HCT116 (cell line): ENCODE data around the gene LDLRAD4. TPM values are rescaled to one million over a fixed set of nuclear protein-coding genes. Genes with fewer than 3 reads are reported as not detected.

Experiments used
- ATAC-seq: fragments of 200-7000 bp; cut with Tn5 transposase; 2 replicates; pipeline ENCODE4 v1.9.1; 2020; ENCODE audit warnings: mild to moderate bottlenecking, moderate library complexity
- BruUV-seq: library from RNA; stranded (reverse); fragments of 400-500 nt; replicated peaks from 2 replicates; lab custom pipeline; 2021; lab: Mats Ljungman, UMichigan
- CTCF ChIA-PET: fragments of 300-600 bp; sonication (Branson Sonifier 250); formaldehyde crosslinking; loops from one replicate; lab custom pipeline; 2021; ENCODE audit warnings: antibody characterized with exemption; lab: Charles Lee
- POLR2A ChIA-PET: fragments of 300-600, 350-600 bp; sonication (Branson Sonifier 250); formaldehyde crosslinking; loops from one replicate; lab custom pipeline; 2021; ENCODE audit warnings: antibody characterized with exemption; lab: Charles Lee
- RAD21 ChIA-PET, 2 experiments: fragments of 300-600 bp; sonication (Branson Sonifier 250); formaldehyde crosslinking; loops; one replicate each; lab custom pipeline; 2023; ENCODE audit warnings: low total read pairs in 2 of 2; ENCODE audit not compliant: uncharacterized antibody in 2 of 2, unreplicated experiment in 2 of 2, low non-redundant PET in 1 of 2; lab: Charles Lee
- DNase-seq: peaks from one replicate; pipeline ENCODE4 v3.0.0-alpha.2; 2010; ENCODE audit warnings: low read depth, low spot score
- H2AFZ ChIP-seq: fragments of 200-600 bp; shearing (Covaris generic), sonication (generic); 2 replicates; pipeline ENCODE4 v1.6.1; 2017; ENCODE audit warnings: low read depth, mixed run types, mixed read lengths, antibody characterized with exemption, low read length; ENCODE audit not compliant: poor library complexity, severe bottlenecking
- H3K27ac ChIP-seq: 2 replicates; pipeline ENCODE4 v1.5.1; 2012; ENCODE audit warnings: low read depth, low read length
- H3K27me3 ChIP-seq: fragments of 200-600 bp; sonication (generic); 2 replicates; pipeline ENCODE4 v1.6.1; 2016; ENCODE audit warnings: mixed run types, low read length, mixed read lengths; ENCODE audit not compliant: insufficient read depth
- H3K36me3 ChIP-seq, 2 experiments: fragments of 200-500 bp in 1 of 2; fragments of 200-600 bp in 1 of 2; sonication (Bioruptor generic) in 1 of 2; sonication (generic) in 1 of 2; 2 replicates each; pipeline versions ENCODE4 v1.5.1 to v1.6.1; 2014 to 2016; ENCODE audit warnings: low read length in 2 of 2, inconsistent platforms in 1 of 2, mixed read lengths in 1 of 2, mixed run types in 1 of 2; ENCODE audit not compliant: insufficient read depth in 2 of 2, control insufficient read depth in 1 of 2
- H3K4me1 ChIP-seq, 2 experiments: fragments of 200-600 bp in 1 of 2; sonication (generic) in 1 of 2; 2 replicates each; pipeline versions ENCODE4 v1.5.1 to v1.6.1; 2012 to 2017; ENCODE audit warnings: low read length in 2 of 2, inconsistent platforms in 1 of 2, mild to moderate bottlenecking in 1 of 2, mixed read lengths in 1 of 2, mixed run types in 1 of 2, moderate library complexity in 1 of 2; ENCODE audit not compliant: insufficient read depth in 2 of 2, control insufficient read depth in 1 of 2
- H3K4me2 ChIP-seq: fragments of 200-600 bp; sonication (generic); 2 replicates; pipeline ENCODE4 v1.6.1; 2017; ENCODE audit warnings: mixed run types, low read length, mixed read lengths
- H3K4me3 ChIP-seq, 2 experiments: fragments of 200-600 bp in 1 of 2; sonication (generic) in 1 of 2; replicated peaks in 1 of 2; 2 replicates each; pipeline ENCODE4 v1.5.1; 2011 to 2016; ENCODE audit warnings: low read length in 2 of 2, control low read depth in 1 of 2, low read depth in 1 of 2, mild to moderate bottlenecking in 1 of 2, mixed read lengths in 1 of 2, mixed run types in 1 of 2
- H3K79me2 ChIP-seq: fragments of 200-600 bp; sonication (generic); 2 replicates; pipeline ENCODE4 v1.6.1; 2017; ENCODE audit warnings: mild to moderate bottlenecking, mixed run types, low read length, moderate library complexity, mixed read lengths; ENCODE audit not compliant: insufficient read depth
- H3K9ac ChIP-seq: fragments of 200-600 bp; sonication (generic); 2 replicates; pipeline ENCODE4 v1.6.1; 2016; ENCODE audit warnings: low read length, mixed read lengths
- H3K9me2 ChIP-seq: fragments of 200-600 bp; sonication (generic), shearing (Covaris generic); 2 replicates; pipeline ENCODE4 v1.6.1; 2017; ENCODE audit warnings: mixed run types, mild to moderate bottlenecking, moderate library complexity; ENCODE audit not compliant: insufficient read depth
- H3K9me3 ChIP-seq, 2 experiments: fragments of 200-500 bp in 1 of 2; fragments of 200-600 bp in 1 of 2; sonication (Bioruptor generic) in 1 of 2; sonication (generic) in 1 of 2; 2 replicates each; pipeline ENCODE4 v1.6.1; 2014 to 2017; ENCODE audit warnings: low read length in 2 of 2, mixed read lengths in 2 of 2, inconsistent platforms in 1 of 2, low read depth in 1 of 2, mild to moderate bottlenecking in 1 of 2, mixed run types in 1 of 2, moderate library complexity in 1 of 2; ENCODE audit not compliant: control insufficient read depth in 1 of 2, insufficient read depth in 1 of 2
- H4K20me1 ChIP-seq: fragments of 200-600 bp; sonication (generic), shearing (Covaris generic); 2 replicates; pipeline ENCODE4 v1.6.1; 2017; ENCODE audit warnings: mixed run types, mild to moderate bottlenecking, moderate library complexity; ENCODE audit not compliant: insufficient read depth
- CBX3 ChIP-seq: IDR thresholded peaks from 2 replicates; pipeline ENCODE4 v1.6.1; 2012; ENCODE audit warnings: low read depth
- CEBPB ChIP-seq: IDR thresholded peaks from 2 replicates; pipeline ENCODE4 v1.6.1; 2012; ENCODE audit warnings: low read depth
- CTCF ChIP-seq, 3 experiments: fragments of 200-600 bp in 1 of 3; sonication (generic) in 1 of 3; IDR thresholded peaks in 2 of 3; conservative IDR thresholded peaks in 1 of 3; 2 replicates each; pipeline ENCODE4 v1.5.1; 2012 to 2017; ENCODE audit warnings: low read depth in 2 of 3, low read length in 2 of 3, antibody characterized with exemption in 1 of 3, borderline replicate concordance in 1 of 3, control low read depth in 1 of 3, mild to moderate bottlenecking in 1 of 3, mixed read lengths in 1 of 3, mixed run types in 1 of 3, moderate library complexity in 1 of 3; ENCODE audit not compliant: insufficient read depth in 1 of 3
- EGR1 ChIP-seq: IDR thresholded peaks from 2 replicates; pipeline ENCODE4 v1.6.1; 2012; ENCODE audit warnings: low read depth
- ELF1 ChIP-seq: IDR thresholded peaks from 2 replicates; pipeline ENCODE4 v1.6.1; 2012; ENCODE audit warnings: low read depth, borderline replicate concordance
- EZH2 ChIP-seq: fragments of 200-600 bp; sonication (generic); IDR thresholded peaks from 2 replicates; pipeline ENCODE4 v1.6.1; 2017; ENCODE audit warnings: antibody characterized with exemption, mixed run types
- EZH2phosphoT487 ChIP-seq: fragments of 200-600 bp; IDR thresholded peaks from 2 replicates; pipeline ENCODE4 v1.6.1; 2018; ENCODE audit warnings: antibody characterized with exemption, borderline replicate concordance
- FOSL1 ChIP-seq: IDR thresholded peaks from 2 replicates; pipeline ENCODE4 v1.6.1; 2012; ENCODE audit warnings: low read depth
- POLR2A ChIP-seq: IDR thresholded peaks from 2 replicates; pipeline ENCODE4 v1.7.0; 2011; ENCODE audit warnings: borderline replicate concordance; ENCODE audit not compliant: insufficient read depth, insufficient read length; ENCODE audit errors: extremely low read depth
- POLR2AphosphoS5 ChIP-seq: IDR thresholded peaks from 2 replicates; pipeline ENCODE4 v1.6.1; 2011; ENCODE audit warnings: mild to moderate bottlenecking, low read depth, low read length, moderate library complexity
- RAD21 ChIP-seq: IDR thresholded peaks from 2 replicates; pipeline ENCODE4 v1.6.1; 2012; ENCODE audit warnings: low read depth, mild to moderate bottlenecking
- SIN3A ChIP-seq: IDR thresholded peaks from 2 replicates; pipeline ENCODE4 v1.6.1; 2012; ENCODE audit warnings: low read depth
- SP1 ChIP-seq: IDR thresholded peaks from 2 replicates; pipeline ENCODE4 v1.6.1; 2012; ENCODE audit warnings: low read depth
- SRF ChIP-seq: IDR thresholded peaks from 2 replicates; pipeline ENCODE4 v1.6.1; 2012; ENCODE audit warnings: low read depth
- TCF7L2 ChIP-seq: IDR thresholded peaks from 2 replicates; pipeline ENCODE4 v1.7.0; 2011; ENCODE audit warnings: borderline replicate concordance, inconsistent platforms; ENCODE audit not compliant: insufficient read depth, insufficient read length; ENCODE audit errors: extremely low read depth
- YY1 ChIP-seq: IDR thresholded peaks from 2 replicates; pipeline ENCODE4 v1.6.1; 2011; ENCODE audit warnings: low read length, low read depth, moderate library complexity, mild to moderate bottlenecking; ENCODE audit not compliant: insufficient replicate concordance; ENCODE audit errors: extremely low read depth
- ZBTB33 ChIP-seq: IDR thresholded peaks from 2 replicates; pipeline ENCODE4 v1.6.1; 2011; ENCODE audit warnings: mild to moderate bottlenecking, low read length, moderate library complexity; ENCODE audit not compliant: insufficient replicate concordance; ENCODE audit errors: extremely low read depth
- ZFX ChIP-seq: fragments of 450-650 bp; IDR thresholded peaks from 2 replicates; pipeline ENCODE4 v1.6.1; 2017
- ZNF274 ChIP-seq: fragments of 200-500 bp; sonication (Bioruptor generic); IDR thresholded peaks from 2 replicates; pipeline ENCODE4 v1.6.1; 2014; ENCODE audit warnings: mild to moderate bottlenecking, low read depth, low read length, inconsistent platforms
- intact Hi-C: fragments of 100-400 bp; cut with micrococcal nuclease; formaldehyde crosslinking; loops from 2 replicates; pipeline ENCODE4 v1.10.0; 2022
- total RNA-seq: library from RNA; stranded (reverse); gene quantifications from one replicate; pipeline ENCODE4 v1.2.1, GENCODE V29; 2021; ENCODE audit not compliant: unreplicated experiment
- TF ChIP-seq, protein P1 (sequence below): IDR thresholded peaks from 2 replicates; pipeline ENCODE4 v1.6.1; 2012

The LDLRAD4 gene
- total RNA-seq, 1 experiment from 2014 or later = 1.2 TPM

- Histone ChIP-seq H3K4me3 (no peak overlapping the region), H3K4me2 (no peak overlapping the region), H3K79me2 (no peaks in the 10 kb centered on the region), H3K9me2 (no peaks in the 10 kb centered on the region), H3K4me1 (no peaks in the 10 kb centered on the region), H3K9ac (no peak overlapping the region)
- ChIA-PET RAD21 (no interaction called here), POLR2A (no interaction called here), CTCF (no interaction called here)
- DNase-seq = no peak
- intact Hi-C loops = loop anchor here (10.0 kb wide), 1 partner anchor 322 kb away; the partner anchor contains the start of gene LDLRAD4
- no TSS peak for BruUV-seq
- no peak for TF ChIP-seq CEBPB
- TF ChIP-seq ZNF274 = no peak
- TF ChIP-seq TCF7L2 = no peak
- no peak for TF ChIP-seq ELF1
- no peak for TF ChIP-seq CBX3
- no peak for TF ChIP-seq RAD21
- TF ChIP-seq SIN3A = no peak
- no peak for TF ChIP-seq POLR2A
- no peak for TF ChIP-seq ZFX
- TF ChIP-seq FOSL1 = no peak
- no peak for TF ChIP-seq EZH2phosphoT487
- TF ChIP-seq SP1 = no peak
- TF ChIP-seq YY1 = no peak
- no peak for TF ChIP-seq EGR1
- no peak for TF ChIP-seq EZH2
- TF ChIP-seq ZBTB33 = no peak
- TF ChIP-seq SRF = no peak
- no peak for TF ChIP-seq CTCF (IDR thresholded peaks at IDR 0.05 in 2 of 3, conservative IDR thresholded peaks at IDR 0.05 in 1 of 3; ENCODE audit: borderline replicate concordance in 1 of 3, insufficient read depth in 1 of 3, low read depth in 2 of 3, low read length in 2 of 3)
- TF ChIP-seq, protein P1, sequence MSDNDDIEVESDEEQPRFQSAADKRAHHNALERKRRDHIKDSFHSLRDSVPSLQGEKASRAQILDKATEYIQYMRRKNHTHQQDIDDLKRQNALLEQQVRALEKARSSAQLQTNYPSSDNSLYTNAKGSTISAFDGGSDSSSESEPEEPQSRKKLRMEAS = no peak
- no peak for TF ChIP-seq POLR2AphosphoS5
- TF ChIP-seq, all 23 proteins: peak for 0
- H3K27ac ChIP-seq = no peak overlapping the region
- peaks cover 20% of the 10 kb centered on the region; the same call in 1 of the 2 replicates for H3K27me3 ChIP-seq
- H2AFZ ChIP-seq = no peak overlapping the region
- no peaks in the 10 kb centered on the region for H4K20me1 ChIP-seq
- H3K36me3 ChIP-seq = no peaks in the 10 kb centered on the region
- no peaks in the 10 kb centered on the region for H3K9me3 ChIP-seq
- no peak for ATAC-seq
These were observed 318.6 kb downstream of the LDLRAD4 start for GRCh38 chr18:13537022-13537780.
